DMS79 treated with DMSO at 0.1 percent for 48 hours (cell line): Measurements from ENCODE around the gene NEU1.
"Not testable (repeated sequence)": the region's sequence is repeated elsewhere in the genome, so short reads cannot be mapped to it uniquely, and the experiment has no call there.

Source experiments
- DNase-seq: peaks from one replicate; lab custom pipeline; 2025; lab: John Stamatoyannopoulos, UW

NEU1 gene

DNA sequence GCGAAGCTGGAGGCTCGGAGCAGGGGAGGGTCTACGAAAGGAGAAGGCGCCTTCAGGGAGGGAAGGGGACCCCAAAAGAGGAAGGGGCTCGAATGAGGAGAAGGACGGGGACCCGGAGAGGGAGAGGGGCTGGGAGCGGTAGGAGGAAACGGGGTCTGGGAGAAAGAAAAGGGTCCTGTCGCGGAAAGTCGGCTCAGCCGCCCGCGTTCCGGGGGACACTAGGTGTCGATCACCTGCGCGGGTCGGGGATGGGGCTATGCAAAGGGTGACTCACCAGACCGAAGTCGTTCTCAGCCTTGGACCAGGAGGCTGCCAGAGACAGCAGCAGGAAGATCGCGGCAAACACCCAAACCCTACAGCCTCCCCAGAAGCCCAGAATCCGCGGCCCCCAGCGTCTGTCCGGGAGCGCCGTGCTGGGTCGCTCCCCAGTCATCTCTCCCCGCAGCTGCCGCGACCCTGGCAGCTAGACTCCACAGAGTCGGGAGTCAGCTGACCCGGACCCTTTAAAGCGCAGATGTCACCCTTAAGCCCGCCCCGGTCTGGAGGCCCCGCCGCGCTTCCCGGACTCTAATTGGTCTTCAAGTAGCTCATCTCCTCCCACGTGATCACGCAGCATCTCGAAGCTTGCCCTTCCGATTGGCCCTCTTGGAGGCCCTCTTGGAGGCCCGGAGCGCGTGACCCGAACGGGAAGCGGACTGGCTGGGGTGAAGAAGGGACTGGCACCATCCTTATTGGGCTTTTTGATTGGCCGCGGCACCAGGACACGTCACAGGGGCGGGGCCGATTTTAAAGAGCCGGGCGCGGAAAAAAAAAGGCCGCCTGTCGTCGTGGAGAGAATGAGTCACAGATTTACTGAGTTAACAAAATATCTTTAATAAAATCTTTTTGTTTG lies at the start of gene NEU1:
Gene NEU1, minus strand, starts transcription at position 478 of the 892 bp plus-strand sequence. Its CDS starts 45 bp downstream, at position 433.
- peak; percentile 98 for DNase-seq

DNA sequence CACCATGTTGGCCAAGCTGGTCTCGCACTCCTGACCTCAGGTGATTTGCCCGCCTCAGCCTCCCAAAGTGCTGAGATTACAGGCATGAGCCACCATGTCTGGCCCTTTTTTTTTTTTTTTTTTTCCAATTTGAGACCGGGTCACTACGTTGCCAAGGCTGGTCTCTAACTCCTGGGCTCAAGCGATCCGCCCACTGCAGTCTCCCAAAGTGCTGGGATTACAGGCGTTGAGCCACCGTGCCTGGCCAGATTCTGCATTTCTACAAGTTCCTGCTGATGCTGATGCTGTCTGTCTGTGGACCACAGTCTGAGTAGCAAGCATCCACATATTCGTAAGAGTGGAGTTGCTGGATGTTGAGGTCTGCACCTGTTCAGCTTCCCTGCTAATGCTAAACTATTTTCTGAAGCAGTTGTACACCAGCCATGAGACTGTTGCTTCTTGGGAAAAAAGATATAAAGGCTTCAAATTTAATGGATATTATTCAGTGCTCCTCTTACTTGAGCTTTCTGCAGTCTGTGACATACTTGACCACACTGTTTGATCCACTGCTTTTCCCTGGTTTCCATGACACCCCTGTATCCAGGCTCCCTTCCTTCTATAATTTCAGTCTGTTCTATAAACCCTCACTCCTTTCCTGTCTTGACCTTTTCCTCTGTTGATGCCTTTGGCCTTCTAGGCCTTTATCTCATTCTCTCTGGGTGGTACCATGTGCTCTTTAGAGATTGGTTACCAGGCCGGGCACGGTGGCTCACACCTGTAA lies 49.4 kb upstream of the NEU1 start:
- no peak for DNase-seq

DNA sequence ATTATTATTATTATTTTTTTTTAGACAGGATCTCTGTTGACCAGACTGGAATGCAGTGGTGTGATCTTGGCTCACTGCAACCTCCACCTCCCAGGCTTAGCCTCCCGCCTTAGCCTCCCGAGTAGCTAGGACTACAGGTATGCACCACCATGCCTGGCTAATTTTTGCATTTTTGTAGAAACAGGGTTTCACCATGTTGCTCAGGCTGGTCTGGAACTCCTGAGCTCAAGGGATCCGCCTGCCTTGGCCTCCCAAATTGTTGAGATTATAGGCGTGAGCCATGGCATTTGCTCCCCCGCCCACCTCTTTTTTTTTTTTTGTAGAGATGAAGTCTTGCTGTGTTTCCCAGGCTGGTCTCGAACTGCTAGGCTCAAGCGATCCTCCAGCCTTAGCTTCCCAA lies 46.7 kb upstream of the NEU1 start:
- not testable (repeated sequence) for DNase-seq

DNA sequence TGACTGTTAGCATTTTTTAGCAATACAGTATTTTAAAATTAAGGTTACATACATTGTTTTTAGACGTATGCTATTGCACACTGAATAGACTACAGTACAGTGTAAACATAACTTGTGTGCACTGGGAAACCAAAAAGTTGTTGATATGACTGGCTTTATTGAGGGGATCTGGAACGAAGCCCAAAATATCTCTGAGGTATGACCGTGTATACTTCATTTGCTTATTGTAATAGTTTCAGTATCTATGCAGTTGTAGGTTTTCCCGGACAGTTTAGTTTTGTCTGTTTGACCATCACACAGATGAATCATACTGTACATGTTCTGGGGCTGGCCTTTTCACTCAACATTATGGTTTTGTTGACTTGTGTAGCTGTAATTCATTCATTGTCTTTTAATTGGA lies 46.2 kb upstream of the NEU1 start:
- peak; percentile 23 for DNase-seq

DNA sequence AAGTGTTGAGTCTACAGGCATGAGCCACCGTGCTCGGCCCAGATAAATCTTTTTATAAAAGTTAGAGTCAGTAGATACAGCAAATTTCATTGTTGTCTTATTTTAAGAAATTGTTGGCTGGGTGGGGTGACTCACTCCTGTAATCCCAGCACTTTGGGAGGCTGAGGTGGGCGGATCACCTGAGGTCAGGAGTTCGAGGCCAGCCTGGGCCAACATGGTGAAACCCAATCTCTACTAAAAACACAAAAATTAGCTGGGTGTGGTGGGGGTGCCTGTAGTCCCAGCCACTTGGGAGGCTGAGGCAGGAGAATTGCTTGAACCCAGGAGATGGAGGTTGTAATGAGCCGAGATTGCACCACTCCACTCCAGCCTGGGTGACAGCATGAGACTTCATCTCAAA lies 45.6 kb upstream of the NEU1 start:
- DNase-seq: not testable (repeated sequence)

DNA sequence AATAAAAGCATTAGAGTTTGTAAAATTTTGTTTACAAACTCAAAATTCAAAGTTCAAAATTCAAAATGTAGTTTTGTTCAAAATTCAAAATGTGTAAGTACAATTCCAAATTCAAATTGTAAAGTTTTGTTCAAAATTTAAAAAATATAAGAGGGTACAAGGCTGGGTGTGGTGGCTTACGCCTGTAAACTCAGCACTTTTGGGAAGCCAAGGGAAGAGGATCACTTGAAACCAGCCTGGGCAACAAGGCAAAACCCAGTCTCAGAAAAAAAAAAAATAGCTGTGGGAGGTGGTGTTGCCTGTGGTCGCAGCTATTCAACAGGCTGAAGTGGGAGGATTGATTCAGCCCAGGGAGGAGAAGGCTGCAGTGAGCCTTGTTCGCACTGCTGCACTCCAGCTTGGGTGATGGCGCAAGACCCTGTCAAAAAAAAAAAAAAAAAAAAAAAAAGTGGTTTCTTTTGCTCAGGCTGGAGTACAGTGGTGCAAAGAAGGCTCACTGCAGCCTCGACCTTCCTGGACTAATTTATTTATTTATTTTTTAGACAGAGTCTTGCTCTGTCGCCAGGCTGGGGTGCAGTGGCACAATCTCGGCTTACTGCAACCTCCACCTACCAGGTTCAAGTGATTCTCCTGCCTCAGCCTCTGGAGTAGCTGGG lies 44.7 kb upstream of the NEU1 start:
- DNase-seq: peak; percentile 30

DNA sequence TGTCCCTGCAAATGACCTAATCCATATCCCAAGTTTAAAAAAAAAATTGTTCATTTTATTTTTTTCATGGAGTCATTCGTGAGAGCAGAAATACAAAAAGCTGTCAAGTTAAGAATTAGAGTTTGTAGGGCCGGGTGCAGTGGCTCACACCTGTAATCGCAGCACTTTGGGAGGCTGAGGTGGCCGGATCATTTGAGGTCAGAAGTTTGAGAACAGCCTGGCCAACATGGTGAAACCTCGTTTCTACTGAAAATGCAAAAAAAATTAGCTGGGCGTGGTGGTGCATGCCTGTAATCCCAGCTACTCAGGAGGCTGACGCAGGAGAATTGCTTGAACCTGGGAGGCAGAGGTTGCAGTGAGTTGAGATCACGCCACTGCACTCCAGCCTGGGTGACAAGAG lies 44.1 kb upstream of the NEU1 start:
- DNase-seq: not testable (repeated sequence)

DNA sequence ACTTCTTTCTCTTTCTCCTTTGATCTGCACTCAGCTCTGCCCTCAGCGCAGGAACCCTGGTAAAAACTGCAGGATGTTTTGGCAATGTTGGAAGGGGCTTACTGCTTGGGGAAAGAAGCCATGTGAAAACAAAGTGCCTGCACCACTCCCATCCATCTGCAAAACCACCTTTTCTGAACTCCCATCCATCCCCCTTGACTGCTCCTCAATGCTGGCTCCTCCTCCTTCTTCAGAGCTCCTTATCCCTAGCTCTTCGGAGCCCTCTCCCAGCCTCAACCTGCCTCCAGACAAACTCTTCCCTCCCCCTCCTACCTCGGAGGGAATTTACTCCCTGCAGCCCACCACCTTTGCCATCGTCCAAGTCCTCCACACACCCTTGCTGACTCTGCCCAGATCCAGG lies 43.5 kb upstream of the NEU1 start:
- DNase-seq: peak; percentile 17

DNA sequence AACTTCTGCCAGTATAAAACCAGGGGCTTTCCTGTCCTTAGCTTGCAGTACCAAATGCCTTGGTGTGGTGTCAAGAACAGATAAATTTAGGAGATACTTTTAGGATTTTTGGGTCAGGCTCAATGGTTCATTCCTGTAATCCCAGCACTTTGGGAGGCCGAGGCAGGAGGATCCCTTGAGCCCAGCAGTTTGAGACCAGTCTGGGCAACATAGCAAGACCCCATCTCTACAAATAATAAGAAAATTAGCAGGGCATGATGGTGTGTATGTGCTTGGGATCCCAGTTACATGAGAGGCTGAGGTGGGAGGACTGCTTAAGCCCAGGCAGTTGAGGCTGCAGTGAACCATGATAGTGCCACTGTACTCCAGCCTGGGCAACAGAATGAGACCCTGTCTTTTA lies 42.4 kb upstream of the NEU1 start:
- no peak for DNase-seq

DNA sequence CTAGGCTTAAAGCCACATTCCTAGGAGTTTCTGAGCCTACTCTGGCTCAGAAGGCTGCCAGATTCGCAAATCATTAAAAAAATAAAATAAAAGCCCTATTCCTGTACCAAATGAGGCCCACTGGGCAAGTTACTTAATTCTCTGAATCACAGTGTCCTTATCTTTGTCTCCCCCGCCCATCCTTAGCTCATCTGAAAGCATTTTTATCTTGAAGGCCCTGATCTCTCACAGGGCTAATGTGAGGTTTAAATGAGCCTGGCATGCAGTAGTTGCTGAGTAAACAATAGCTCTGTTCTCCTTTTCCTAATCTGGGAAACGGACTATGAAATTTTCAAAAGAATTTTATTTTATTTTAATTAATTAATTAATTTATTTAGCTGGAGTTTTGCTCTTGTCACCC lies 41.3 kb upstream of the NEU1 start:
- DNase-seq: no peak

DNA sequence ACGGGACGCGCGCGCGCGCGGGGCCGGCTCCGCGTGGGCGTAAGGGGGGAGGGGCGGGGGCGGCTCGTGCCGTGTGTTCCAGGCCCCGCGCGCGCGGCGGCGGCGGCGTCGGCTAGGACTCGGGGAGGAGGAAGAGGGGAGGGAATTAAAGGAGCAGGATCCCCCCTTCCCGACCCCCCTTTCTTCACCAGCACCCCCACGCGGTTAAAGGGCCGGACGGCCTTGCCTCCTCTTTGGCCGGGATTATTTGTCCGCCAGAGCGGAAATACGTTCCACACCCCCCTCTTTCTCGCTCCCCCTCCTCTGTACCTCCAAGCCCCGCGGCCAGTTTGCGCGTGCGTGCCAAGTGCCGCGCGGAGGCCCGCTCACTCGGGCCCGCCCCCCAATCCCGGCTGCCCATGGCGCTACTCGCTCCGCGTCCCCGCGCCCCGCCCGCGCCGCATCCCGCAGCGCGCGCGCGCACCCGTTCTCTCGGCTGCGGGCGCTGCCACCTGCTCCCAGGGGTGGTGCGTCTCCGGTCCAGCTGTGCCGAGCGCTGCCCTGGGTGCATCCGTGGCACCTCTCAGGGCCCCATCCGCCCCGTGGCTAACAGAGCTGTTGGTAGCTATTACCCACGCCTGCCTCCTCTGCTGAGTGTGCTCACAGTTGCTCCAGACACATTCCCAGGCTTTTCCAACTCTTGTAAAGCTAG lies 39.5 kb upstream of the NEU1 start, which contains the start of gene ZBTB12:
Gene ZBTB12, minus strand, starts transcription at position 134 of the 691 bp plus-strand sequence. CDS start 781 bp downstream, outside the sequence.
- peak; percentile 92 for DNase-seq

DNA sequence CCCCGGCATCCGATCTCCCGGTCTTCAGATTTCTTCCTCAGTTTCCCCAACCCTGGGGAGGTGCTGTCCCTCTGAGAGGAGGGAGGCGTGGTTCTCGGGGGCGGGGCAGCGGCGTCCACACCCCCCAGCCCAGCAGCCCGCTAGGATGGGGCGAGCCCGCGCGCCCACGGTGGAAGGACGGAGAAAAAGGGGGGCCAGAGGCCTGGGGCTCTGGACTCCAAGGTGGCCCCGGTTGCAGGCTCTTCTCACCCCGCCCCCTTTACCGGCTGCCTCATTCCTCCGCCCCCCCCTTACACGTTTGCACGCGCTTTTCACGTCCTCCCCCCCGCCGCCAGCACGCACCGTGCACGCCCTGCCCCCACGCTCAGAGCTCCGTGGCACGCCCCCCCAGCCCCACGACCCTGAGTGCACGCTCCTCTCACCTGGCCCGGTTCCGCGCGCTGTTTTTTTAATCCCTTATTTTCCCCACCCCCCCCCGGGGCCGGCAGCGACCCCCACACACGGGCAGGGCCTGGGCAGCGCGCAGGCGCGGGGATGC lies 38.9 kb upstream of the NEU1 start:
- DNase-seq: peak; percentile 30

DNA sequence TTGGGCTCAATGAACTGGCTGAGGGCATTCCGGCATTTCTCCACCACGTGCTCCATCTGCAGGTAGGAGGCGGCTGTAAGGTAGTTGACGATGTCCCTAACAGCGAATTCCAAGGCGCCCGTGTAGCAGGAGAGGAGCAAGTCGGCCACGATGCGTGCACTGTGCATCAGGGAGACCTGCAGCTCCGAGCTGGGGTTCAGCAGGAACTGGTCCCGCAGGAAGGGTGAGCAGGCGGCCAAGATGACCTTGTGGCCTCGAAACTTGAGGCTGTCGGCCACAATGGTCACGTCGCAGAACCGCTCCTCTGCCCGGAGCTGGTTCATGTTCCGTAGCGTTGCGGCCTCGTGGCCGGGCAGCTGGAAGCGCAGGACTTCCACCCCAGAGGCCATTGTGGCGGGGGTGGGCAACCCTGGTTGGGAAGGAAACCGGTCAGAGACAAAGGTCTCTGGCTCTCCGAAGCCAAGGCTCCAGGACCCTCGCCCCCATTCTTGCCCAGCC lies 38.3 kb upstream of the NEU1 start:
- no peak for DNase-seq

DNA sequence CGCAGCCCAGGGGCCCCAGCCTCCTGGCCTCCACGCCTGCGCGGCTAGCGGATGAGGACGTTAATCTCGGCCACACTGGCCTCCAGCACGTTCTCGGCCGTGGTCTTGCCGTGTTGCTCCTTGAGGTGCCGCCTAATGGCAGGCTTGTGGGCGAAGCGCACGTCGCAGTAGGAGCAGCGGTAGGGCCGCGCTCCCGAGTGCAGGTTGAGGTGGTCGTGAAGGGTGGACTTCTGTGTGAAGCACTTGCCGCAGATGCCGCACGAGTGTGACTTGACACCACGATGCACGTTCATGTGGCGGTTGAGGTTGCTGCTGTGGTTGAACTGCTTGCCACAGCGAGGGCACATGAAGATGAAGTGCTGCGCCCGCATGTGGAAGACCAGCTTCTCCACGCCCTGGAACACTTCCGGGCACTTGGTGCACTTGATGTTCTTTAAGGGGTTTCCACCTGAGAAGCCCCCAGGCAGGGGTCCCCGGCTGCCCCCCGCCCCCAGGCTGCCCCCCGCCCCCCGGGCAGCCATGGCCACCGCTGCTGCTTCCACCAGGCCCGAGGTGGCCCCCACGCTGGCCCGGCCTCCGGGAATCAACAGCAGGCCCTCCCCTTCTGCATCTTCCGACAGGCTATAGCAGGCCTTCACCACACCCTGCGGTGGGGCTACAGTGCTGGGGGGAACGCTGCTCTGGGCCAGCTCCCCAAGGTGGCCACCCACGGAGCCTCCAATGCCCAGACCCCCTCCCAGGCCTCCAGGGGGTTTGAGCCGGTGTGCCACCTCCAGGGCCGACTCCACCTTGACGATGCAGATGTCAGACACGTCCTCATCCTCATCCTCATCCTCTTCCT lies 37.5 kb upstream of the NEU1 start:
- no peak for DNase-seq

DNA sequence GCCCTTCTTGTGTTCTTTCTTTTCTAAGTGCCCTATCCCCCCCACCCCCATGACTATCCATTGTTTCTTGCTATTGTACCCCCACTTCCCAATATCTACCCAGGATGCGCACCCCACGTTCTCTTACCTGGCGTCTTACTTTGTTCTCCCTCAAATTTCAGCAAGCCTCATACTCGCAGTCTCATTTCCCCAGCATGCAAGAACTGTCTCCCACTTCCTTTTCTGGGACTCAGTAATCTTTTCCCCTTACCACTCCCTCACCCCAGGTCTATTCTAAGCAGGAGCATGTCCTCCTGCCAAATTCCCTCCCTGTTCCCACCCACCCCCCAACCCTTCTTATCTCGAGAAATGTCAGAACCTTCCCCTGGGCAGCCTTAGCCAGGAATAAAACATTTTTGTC lies 36.6 kb upstream of the NEU1 start:
- DNase-seq: no peak

DNA sequence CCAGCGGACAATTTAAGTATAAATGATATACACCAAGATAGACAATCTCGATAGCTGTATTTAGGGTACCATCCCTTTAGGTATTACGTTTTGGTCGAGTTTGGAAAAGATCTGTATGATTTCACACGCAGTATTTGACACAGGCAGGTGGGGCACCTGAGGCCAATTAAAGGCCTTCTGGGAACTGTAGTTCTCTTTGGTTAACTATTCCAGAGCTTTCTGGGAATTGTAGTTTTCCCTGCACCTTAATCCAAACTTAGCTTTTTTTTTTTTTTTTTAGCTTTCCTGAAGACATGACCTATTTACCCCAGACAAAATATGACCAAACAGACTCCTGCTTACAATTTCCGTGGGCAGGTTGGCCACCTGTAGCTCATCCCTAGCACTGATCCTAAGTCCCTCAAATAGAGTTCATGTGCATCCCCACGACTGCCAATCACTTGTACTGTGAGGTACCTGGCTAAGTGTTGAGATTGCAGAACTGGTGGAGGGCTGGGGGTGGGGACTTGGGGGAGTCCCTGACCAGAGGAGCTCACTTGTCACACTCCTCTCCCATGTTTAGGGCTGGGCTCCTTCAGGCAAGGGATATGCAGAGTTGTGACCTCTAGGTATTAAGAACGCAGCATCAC lies 35.9 kb upstream of the NEU1 start:
- DNase-seq: peak; percentile 66

DNA sequence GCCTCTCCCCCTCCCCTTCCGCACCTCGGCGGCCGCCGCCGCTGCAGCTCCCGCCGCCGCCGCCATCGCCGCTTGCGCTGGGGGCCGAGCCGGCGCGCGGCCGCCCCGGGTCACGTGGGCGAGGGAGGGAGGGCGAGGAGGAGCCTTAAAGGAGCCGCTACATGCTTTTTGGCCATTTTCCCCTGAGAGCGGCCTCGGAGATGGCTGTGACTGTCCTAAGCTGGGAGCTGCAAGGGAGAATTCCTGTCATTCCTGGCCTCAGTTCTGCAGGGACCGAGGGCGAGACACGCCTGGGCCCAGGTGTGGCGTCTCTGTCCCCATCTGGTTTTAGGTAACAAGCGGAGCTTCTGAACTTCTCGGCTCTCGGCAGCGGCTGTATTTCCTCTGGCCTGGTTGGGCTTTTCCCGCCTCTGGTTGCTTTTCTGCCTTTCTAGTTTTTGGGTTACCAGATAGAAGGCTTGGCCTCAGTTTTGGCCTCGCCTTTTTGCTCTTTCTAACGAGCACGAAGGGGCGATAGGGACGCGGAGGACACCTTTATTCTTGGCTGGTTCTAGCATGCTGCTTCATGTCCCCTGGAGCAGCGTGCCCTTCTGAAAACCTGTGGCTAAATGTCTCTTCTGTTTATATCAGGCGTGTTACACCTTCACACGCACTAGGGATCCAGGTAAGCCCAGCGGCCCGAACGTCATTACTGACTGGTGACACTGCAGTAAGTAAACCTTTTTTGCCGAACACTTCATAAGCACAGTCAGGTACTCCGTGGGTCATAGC lies 35.2 kb upstream of the NEU1 start, which contains the start of gene EHMT2:
Gene EHMT2, minus strand, starts transcription at position 87 of the 771 bp plus-strand sequence. Its CDS starts 21 bp downstream, at position 66.
- peak; percentile 81 for DNase-seq

DNA sequence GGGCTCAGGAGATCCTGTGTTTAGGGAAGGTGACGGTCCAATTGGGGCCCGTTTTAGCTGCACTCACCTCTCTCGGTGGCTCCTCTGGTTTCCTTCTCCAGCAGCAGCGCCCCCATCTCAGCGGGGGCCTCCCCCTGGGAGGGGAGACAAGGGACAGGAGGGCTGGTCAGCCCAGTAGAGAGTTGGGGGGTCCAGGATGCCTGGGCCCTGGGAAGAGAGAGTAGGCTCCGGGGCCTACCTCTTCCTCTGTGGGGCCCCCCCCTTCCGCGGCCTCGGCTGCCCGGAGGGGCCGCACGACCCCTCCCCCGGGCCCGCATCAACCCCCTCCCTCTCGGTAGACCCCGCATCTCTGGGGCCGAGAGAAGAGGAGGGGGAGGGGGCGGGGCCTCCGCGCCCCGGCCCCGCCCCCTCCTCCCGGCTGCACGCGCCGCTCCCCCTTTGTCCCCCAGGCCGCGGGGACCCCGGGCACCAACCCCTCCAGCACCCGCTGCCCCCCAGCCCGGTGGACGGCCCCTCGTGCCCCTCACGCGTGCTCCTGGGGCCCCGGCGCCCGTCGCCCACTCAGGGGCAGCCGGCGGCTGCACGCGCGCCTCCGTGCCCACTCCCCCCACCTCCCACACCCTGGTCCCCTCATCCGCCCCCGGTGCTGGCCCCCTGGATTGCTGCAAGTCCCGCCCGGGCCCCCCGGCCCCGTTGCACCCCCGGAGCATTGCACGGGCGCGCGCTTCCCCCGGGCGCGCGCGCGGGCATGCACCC lies 34.4 kb upstream of the NEU1 start:
- DNase-seq: no peak
